Measurements from ENCODE around the gene TRABD2B. TPM values are rescaled to one million over a fixed set of nuclear protein-coding genes. Genes with fewer than 3 reads are reported as not detected.
A peak's percentile ranks its signal among the peaks of the same experiment; 100 is the strongest.

The TRABD2B gene
- total and polyA plus RNA-seq, 2 of the 4 experiments (the other 2 are of a cell fraction) = not detected

DNA sequence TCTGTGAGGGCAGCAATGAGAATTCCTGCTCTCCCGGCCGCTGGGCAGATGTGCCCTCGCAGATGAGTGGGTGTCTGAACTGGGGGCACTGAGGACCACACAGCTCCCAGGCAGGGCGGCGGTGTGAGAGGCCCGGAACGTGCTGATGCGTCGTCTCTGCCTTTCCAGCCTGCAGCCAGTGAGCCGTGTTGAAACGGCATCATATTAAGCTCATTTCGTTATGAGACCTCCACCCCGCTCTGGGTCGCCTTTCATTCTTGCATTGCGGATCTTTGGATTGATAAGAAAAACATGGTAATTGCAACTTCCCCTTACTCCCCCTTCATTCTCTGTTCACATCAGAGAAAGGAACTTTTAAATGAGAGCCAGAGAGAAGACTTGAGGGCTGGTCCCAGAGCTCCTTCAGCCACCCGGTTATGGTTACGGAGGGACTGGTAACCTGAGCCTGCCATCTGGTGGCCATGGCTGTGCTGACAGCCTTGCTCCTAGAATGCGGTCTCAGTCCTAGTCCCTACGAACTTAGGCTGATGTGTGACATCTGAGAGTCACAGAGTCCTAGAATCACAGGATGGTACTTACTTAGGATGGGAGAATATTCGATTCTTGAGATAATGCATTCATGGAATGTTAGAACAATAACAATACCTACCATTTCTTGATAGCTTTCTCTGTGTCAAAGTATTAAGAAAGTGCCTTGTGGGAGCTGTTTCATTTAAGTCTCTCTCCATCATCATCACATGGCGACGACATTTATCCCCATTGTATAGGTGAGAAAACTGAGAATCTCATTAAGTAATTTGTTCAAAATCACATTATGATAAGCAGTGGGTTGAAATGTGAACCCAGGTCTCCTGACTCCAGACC, 271.0 kb downstream of the TRABD2B start:
- Histone ChIP-seq H3K27ac (ENCODE audit: insufficient read depth, low read length) (no peak overlapping the region), H3K4me3 (ENCODE audit: insufficient read depth, low read depth, low read length) (no peak overlapping the region), H2BK5ac (ENCODE audit: low read depth, low read length, poor library complexity, severe bottlenecking) (no peak overlapping the region), H3K27me3 (ENCODE audit: control insufficient read depth, insufficient read depth, low read length) (peaks cover 21% of the 10 kb centered on the region), H2BK15ac (ENCODE audit: low read depth, low read length) (no peak overlapping the region), H3K9me3 (ENCODE audit: control insufficient read depth, insufficient read depth, low read length) (no peaks in the 10 kb centered on the region), H3K14ac (replicated peaks; ENCODE audit: low read depth, low read length) (no peak overlapping the region), H3K9ac (ENCODE audit: low read depth, low read length) (no peak overlapping the region), H3K36me3 (ENCODE audit: control insufficient read depth, insufficient read depth, low read length) (no peaks in the 10 kb centered on the region), H4K8ac (ENCODE audit: low read depth in 2 of 2, low read length in 2 of 2) (no peak overlapping the region), H4K5ac (ENCODE audit: low read depth, low read length) (no peak overlapping the region), H3K18ac (ENCODE audit: low read depth, low read length) (no peak overlapping the region), H3K56ac (ENCODE audit: extremely low read depth, insufficient read depth, low read length) (no peak overlapping the region), H3K9me1 (ENCODE audit: insufficient read depth, low read length) (no peaks in the 10 kb centered on the region), H3K4me2 (ENCODE audit: low read depth, low read length) (peak overlapping the region; percentile 73), H2BK20ac (ENCODE audit: low read depth, low read length) (no peak overlapping the region), H4K20me1 (ENCODE audit: insufficient read depth, low read length) (no peaks in the 10 kb centered on the region), H2AFZ (replicated peaks; ENCODE audit: low read length, poor library complexity) (peak overlapping the region; percentile 76), H3K23ac (ENCODE audit: low read depth, low read length) (no peak overlapping the region), H3K4ac (ENCODE audit: low read depth, low read length) (no peak overlapping the region), H3K79me1 (ENCODE audit: low read depth in 1 of 2, low read length in 2 of 2) (no peaks in the 10 kb centered on the region), H4K91ac (ENCODE audit: insufficient read depth, low read depth, low read length) (no peak overlapping the region), H3K4me1 (ENCODE audit: control insufficient read depth, insufficient read depth, low read length) (no peaks in the 10 kb centered on the region), H2AK9ac (replicated peaks; ENCODE audit: low read depth, low read length, poor library complexity) (no peak overlapping the region), H2AK5ac (ENCODE audit: low read depth, low read length) (no peak overlapping the region), H2BK120ac (ENCODE audit: low read depth, low read length) (no peak overlapping the region)
- in situ Hi-C loops (cut with MboI; ENCODE audit: low sequenced_read_pairs) (no loop called here), dilution Hi-C loops (cut with HindIII; ENCODE audit: low sequenced_read_pairs, unreplicated experiment) (no loop called here), intact Hi-C loops (cut with micrococcal nuclease) (loop anchor here (1.0 to 5.0 kb wide), 4 partner anchors 294 to 547 kb away; partner anchors contain the start of gene PDZK1IP1)
- ChIA-PET POLR2A (ENCODE audit: unreplicated experiment) (interaction anchor here (0.6 kb wide), 1 partner anchor 526 kb away, joined by 3 read pairs; no protein-coding TSS in a partner anchor), CTCF (interaction anchor here (0.6 to 2.1 kb wide), 22 partner anchors 8 to 548 kb away, joined by 3 to 32 read pairs (median 4); partner anchors contain the start of gene FOXD2)
- peak; percentile 72 for TF ChIP-seq SMC3 (IDR thresholded peaks at IDR 0.05; ENCODE audit: low read depth, low read length)
- TF ChIP-seq POLR2A (IDR thresholded peaks at IDR 0.05; ENCODE audit: low read depth, low read length) = no peak
- peak; percentile 79 for TF ChIP-seq CTCF (conservative IDR thresholded peaks at IDR 0.05; ENCODE audit: low read depth, low read length)
- TF ChIP-seq RFX5 (IDR thresholded peaks at IDR 0.05; ENCODE audit: low read depth, low read length) = no peak
- TF ChIP-seq MAFK (IDR thresholded peaks at IDR 0.05; ENCODE audit: low read depth, low read length) = no peak
- TF ChIP-seq, protein P1, sequence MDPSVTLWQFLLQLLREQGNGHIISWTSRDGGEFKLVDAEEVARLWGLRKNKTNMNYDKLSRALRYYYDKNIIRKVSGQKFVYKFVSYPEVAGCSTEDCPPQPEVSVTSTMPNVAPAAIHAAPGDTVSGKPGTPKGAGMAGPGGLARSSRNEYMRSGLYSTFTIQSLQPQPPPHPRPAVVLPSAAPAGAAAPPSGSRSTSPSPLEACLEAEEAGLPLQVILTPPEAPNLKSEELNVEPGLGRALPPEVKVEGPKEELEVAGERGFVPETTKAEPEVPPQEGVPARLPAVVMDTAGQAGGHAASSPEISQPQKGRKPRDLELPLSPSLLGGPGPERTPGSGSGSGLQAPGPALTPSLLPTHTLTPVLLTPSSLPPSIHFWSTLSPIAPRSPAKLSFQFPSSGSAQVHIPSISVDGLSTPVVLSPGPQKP (IDR thresholded peaks at IDR 0.05; ENCODE audit: borderline replicate concordance, low read depth, low read length) = no peak
- TF ChIP-seq RCOR1 (IDR thresholded peaks at IDR 0.05; ENCODE audit: insufficient replicate concordance, low read length) = no peak
- no peak for TF ChIP-seq CHD1 (IDR thresholded peaks at IDR 0.05; ENCODE audit: low read depth, low read length)
- peak; percentile 66 for TF ChIP-seq RAD21 (IDR thresholded peaks at IDR 0.05; ENCODE audit: low read length)
- TF ChIP-seq CEBPB (IDR thresholded peaks at IDR 0.05; ENCODE audit: low read depth, low read length) = no peak
- no peak for TF ChIP-seq BHLHE40 (IDR thresholded peaks at IDR 0.05; ENCODE audit: low read depth, low read length)
- TF ChIP-seq USF2 (IDR thresholded peaks at IDR 0.05; ENCODE audit: low read depth, low read length) = no peak
- TF ChIP-seq MXI1 (IDR thresholded peaks at IDR 0.05; ENCODE audit: borderline replicate concordance, low read depth, low read length) = no peak
- TF ChIP-seq FOS (IDR thresholded peaks at IDR 0.05; ENCODE audit: low read depth, low read length) = no peak
- peak; percentile 98 for ATAC-seq (ENCODE audit: low read depth)
- peak; percentile 63 for DNase-seq
- no TSS peak for BruUV-seq (replicated peaks)
- 3% methylated on average over 6 of the region's 22 CpGs; no CpG with 5 or more reads in 1 of the 2 experiments for WGBS, 2 experiments (ENCODE audit: extremely low coverage in 2 of 2, insufficient read length in 1 of 2)
